ENCODE data around the gene CNR2.

CNR2 gene

GRCh38 chr1:23885222-23885621 lies 27.9 kb downstream of the CNR2 start:
- TF ChIP-seq TAF1 (IDR thresholded peaks at IDR 0.05; ENCODE audit: borderline replicate concordance, insufficient read depth, low read length) (no peak), POLR2AphosphoS5 (IDR thresholded peaks at IDR 0.05; ENCODE audit: low read depth, low read length) (no peak), FOXP2 (optimal IDR thresholded peaks at IDR 0.05; ENCODE audit: borderline replicate concordance, extremely low read depth, extremely low read length, insufficient read depth) (no peak), REST (IDR thresholded peaks at IDR 0.05; ENCODE audit: insufficient read depth in 1 of 2, low read depth in 2 of 2, low read length in 2 of 2) (no peak), SIN3A (IDR thresholded peaks at IDR 0.05; ENCODE audit: borderline replicate concordance, insufficient read depth, low read length) (no peak)

- no peak for TF ChIP-seq POLR2AphosphoS5 (IDR thresholded peaks at IDR 0.05; ENCODE audit: low read depth, low read length)
- TF ChIP-seq FOXP2 (optimal IDR thresholded peaks at IDR 0.05; ENCODE audit: borderline replicate concordance, extremely low read depth, extremely low read length, insufficient read depth) = no peak
- no peak for TF ChIP-seq REST (IDR thresholded peaks at IDR 0.05; ENCODE audit: insufficient read depth in 1 of 2, low read depth in 2 of 2, low read length in 2 of 2)
- no peak for TF ChIP-seq TAF1 (IDR thresholded peaks at IDR 0.05; ENCODE audit: borderline replicate concordance, insufficient read depth, low read length)
- TF ChIP-seq SIN3A (IDR thresholded peaks at IDR 0.05; ENCODE audit: borderline replicate concordance, insufficient read depth, low read length) = no peak
Measured at GRCh38 chr1:23882746-23883145, 30.4 kb downstream of the CNR2 start.

GRCh38 chr1:23879809-23880208 lies 33.4 kb downstream of the CNR2 start:
- TF ChIP-seq SIN3A (IDR thresholded peaks at IDR 0.05; ENCODE audit: borderline replicate concordance, insufficient read depth, low read length) (no peak), REST (IDR thresholded peaks at IDR 0.05; ENCODE audit: insufficient read depth in 1 of 2, low read depth in 2 of 2, low read length in 2 of 2) (no peak), FOXP2 (optimal IDR thresholded peaks at IDR 0.05; ENCODE audit: borderline replicate concordance, extremely low read depth, extremely low read length, insufficient read depth) (no peak), TAF1 (IDR thresholded peaks at IDR 0.05; ENCODE audit: borderline replicate concordance, insufficient read depth, low read length) (no peak)

- TF ChIP-seq FOXP2 (optimal IDR thresholded peaks at IDR 0.05; ENCODE audit: borderline replicate concordance, extremely low read depth, extremely low read length, insufficient read depth) = no peak
- no peak for TF ChIP-seq POLR2AphosphoS5 (IDR thresholded peaks at IDR 0.05; ENCODE audit: low read depth, low read length)
- no peak for TF ChIP-seq SIN3A (IDR thresholded peaks at IDR 0.05; ENCODE audit: borderline replicate concordance, insufficient read depth, low read length)
- no peak for TF ChIP-seq TAF1 (IDR thresholded peaks at IDR 0.05; ENCODE audit: borderline replicate concordance, insufficient read depth, low read length)
- TF ChIP-seq REST (IDR thresholded peaks at IDR 0.05; ENCODE audit: insufficient read depth in 1 of 2, low read depth in 2 of 2, low read length in 2 of 2) = no peak
Measured at GRCh38 chr1:23878668-23879067, 34.5 kb downstream of the CNR2 start.

GRCh38 chr1:23875382-23875781 lies 37.8 kb downstream of the CNR2 start:
- TF ChIP-seq FOXP2 (optimal IDR thresholded peaks at IDR 0.05; ENCODE audit: borderline replicate concordance, extremely low read depth, extremely low read length, insufficient read depth) (no peak), TAF1 (IDR thresholded peaks at IDR 0.05; ENCODE audit: borderline replicate concordance, insufficient read depth, low read length) (no peak), SIN3A (IDR thresholded peaks at IDR 0.05; ENCODE audit: borderline replicate concordance, insufficient read depth, low read length) (no peak), POLR2AphosphoS5 (IDR thresholded peaks at IDR 0.05; ENCODE audit: low read depth, low read length) (no peak), REST (IDR thresholded peaks at IDR 0.05; ENCODE audit: insufficient read depth in 1 of 2, low read depth in 2 of 2, low read length in 2 of 2) (no peak)
